PC-3 (cell line): ENCODE data around the gene WDPCP. TPM values are rescaled to one million over a fixed set of nuclear protein-coding genes. Genes with fewer than 3 reads are reported as not detected.

Experiments
- ATAC-seq: fragments of 200-7000 bp; cut with Tn5 transposase; 2 replicates; pipeline ENCODE4 v1.9.1; 2020; ENCODE audit warnings: mild to moderate bottlenecking, moderate library complexity
- BruUV-seq: library from RNA; stranded (reverse); fragments of 400-500 nt; replicated peaks from 2 replicates; lab custom pipeline; 2021; lab: Mats Ljungman, UMichigan
- CTCF ChIA-PET: fragments of 300-600 bp; sonication (Branson Sonifier 250); formaldehyde crosslinking; loops from one replicate; lab custom pipeline; 2022; ENCODE audit warnings: antibody characterized with exemption; lab: Charles Lee
- POLR2A ChIA-PET: fragments of 300-600 bp; sonication (Branson Sonifier 250); formaldehyde crosslinking; loops from one replicate; lab custom pipeline; 2022; ENCODE audit warnings: antibody characterized with exemption; ENCODE audit not compliant: unreplicated experiment; lab: Charles Lee
- DNase-seq: peaks from one replicate; pipeline ENCODE4 v3.0.0-alpha.2; 2015
- H2AFZ ChIP-seq: fragments of 300-600 bp; sonication (generic); 2 replicates; pipeline ENCODE4 v1.6.0; 2016; ENCODE audit warnings: antibody characterized with exemption, low read length
- H3F3A ChIP-seq: fragments of 300-600 bp; sonication (generic); one replicate; pipeline ENCODE4 v1.6.0; 2017; ENCODE audit warnings: antibody characterized with exemption, low read length, control low read depth, mild to moderate bottlenecking; ENCODE audit not compliant: unreplicated experiment
- H3K27ac ChIP-seq: fragments of 300-600 bp; sonication (generic); 2 replicates; pipeline ENCODE4 v1.5.1; 2016; ENCODE audit warnings: mild to moderate bottlenecking, low read length
- H3K27me3 ChIP-seq: fragments of 300-600 bp; sonication (generic); 2 replicates; pipeline ENCODE4 v1.6.1; 2016; ENCODE audit warnings: low read length, mixed read lengths
- H3K36me3 ChIP-seq: fragments of 300-600 bp; sonication (generic); 2 replicates; pipeline ENCODE4 v1.6.1; 2016; ENCODE audit warnings: low read depth, mixed run types, low read length, mixed read lengths
- H3K4me1 ChIP-seq: fragments of 300-600 bp; sonication (generic); 2 replicates; pipeline ENCODE4 v1.5.1; 2016; ENCODE audit warnings: low read length; ENCODE audit not compliant: insufficient read depth
- H3K4me2 ChIP-seq: fragments of 300-600 bp; sonication (generic); 2 replicates; pipeline ENCODE4 v1.6.0; 2016; ENCODE audit warnings: low read length
- H3K4me3 ChIP-seq: fragments of 300-600 bp; sonication (generic); 2 replicates; pipeline ENCODE4 v1.5.1; 2016; ENCODE audit warnings: mild to moderate bottlenecking, low read length, mixed read lengths
- H3K79me2 ChIP-seq: fragments of 300-600 bp; sonication (generic); 2 replicates; pipeline ENCODE4 v1.6.1; 2017; ENCODE audit warnings: low read length, mixed read lengths
- H3K9ac ChIP-seq: fragments of 300-600 bp; sonication (generic); 2 replicates; pipeline ENCODE4 v1.6.0; 2016; ENCODE audit warnings: mild to moderate bottlenecking, low read length
- H3K9me2 ChIP-seq: fragments of 300-600 bp; sonication (generic); replicated peaks from 2 replicates; pipeline ENCODE4 v1.6.1; 2016; ENCODE audit warnings: mixed run types, low read length, mixed read lengths
- H3K9me3 ChIP-seq: fragments of 300-600 bp; sonication (generic); 2 replicates; pipeline ENCODE4 v1.6.1; 2016; ENCODE audit warnings: low read length, mixed read lengths
- H4K20me1 ChIP-seq: fragments of 300-600 bp; sonication (generic); 2 replicates; pipeline ENCODE4 v1.6.1; 2016; ENCODE audit warnings: low read length, mixed read lengths
- EZH2 ChIP-seq: fragments of 300-600 bp; sonication (generic); IDR thresholded peaks from one replicate; pipeline ENCODE4 v1.6.1; 2017; ENCODE audit warnings: antibody characterized with exemption, mild to moderate bottlenecking, low read length; ENCODE audit not compliant: unreplicated experiment
- EZH2phosphoT487 ChIP-seq: fragments of 300-600 bp; sonication (generic); IDR thresholded peaks from 2 replicates; pipeline ENCODE4 v1.6.1; 2018; ENCODE audit warnings: mild to moderate bottlenecking, antibody characterized with exemption, low read length, borderline replicate concordance
- intact Hi-C: fragments of 100-400 bp; cut with micrococcal nuclease; formaldehyde crosslinking; loops from 2 replicates; pipeline ENCODE4 v1.9.0; 2023
- total RNA-seq: library from RNA; depleted of rRNA; stranded (reverse); fragments of >200 nt; gene quantifications from 2 replicates; pipeline ENCODE4 v1.2.3, GENCODE V29; 2014
- TF ChIP-seq, protein P1 (sequence below): fragments of 300-600 bp; sonication (generic); conservative IDR thresholded peaks from 2 replicates; pipeline ENCODE4 v1.5.1; 2017; ENCODE audit warnings: antibody characterized with exemption, low read depth, mild to moderate bottlenecking, low read length

The WDPCP gene
- total RNA-seq, 1 experiment from 2014 or later: 4.0 TPM

DNA sequence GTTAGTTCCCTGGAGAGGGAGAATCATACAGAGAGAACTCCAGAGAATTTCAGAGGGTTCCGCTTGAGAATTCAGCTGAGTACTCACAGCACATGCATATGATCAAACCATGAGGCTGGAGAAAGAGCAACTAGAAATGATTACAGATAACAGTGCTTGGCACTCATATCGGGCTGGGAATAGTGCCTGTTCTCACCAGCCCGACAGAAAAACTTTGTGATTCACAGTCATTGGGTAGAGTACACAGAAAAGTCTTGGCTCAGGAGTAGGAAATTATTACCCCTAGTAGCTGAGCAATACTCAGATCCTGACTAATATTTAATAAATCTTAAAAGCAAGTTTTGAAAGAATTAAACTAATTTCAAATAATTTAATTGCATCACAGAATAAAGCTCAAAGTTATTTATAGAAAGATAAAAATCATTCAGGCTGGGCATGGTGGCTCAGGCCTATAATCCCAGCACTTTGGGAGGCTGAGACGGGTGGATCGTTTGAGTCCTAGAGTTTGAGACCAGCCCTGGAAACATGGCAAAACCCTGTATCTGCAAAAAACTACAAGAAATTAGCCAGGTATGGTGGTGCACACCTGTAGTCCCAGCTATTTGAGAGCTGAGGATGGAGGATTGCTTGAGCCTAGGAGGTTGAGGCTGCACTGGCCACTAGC is 6.8 kb downstream of the WDPCP start:
- H3K27me3 ChIP-seq: no peaks in the 10 kb centered on the region
- H4K20me1 ChIP-seq: no peaks in the 10 kb centered on the region
- no peaks in the 10 kb centered on the region for H3F3A ChIP-seq
- H3K9me3 ChIP-seq: no peaks in the 10 kb centered on the region
- H2AFZ ChIP-seq: no peak overlapping the region
- H3K4me2 ChIP-seq: no peak overlapping the region
- H3K9ac ChIP-seq: no peak overlapping the region
- H3K4me3 ChIP-seq: no peak overlapping the region
- CTCF ChIA-PET: no interaction called here
- peak; percentile 58 for ATAC-seq
- intact Hi-C loops: no loop called here
- no peaks in the 10 kb centered on the region for H3K36me3 ChIP-seq
- TF ChIP-seq, protein P1, sequence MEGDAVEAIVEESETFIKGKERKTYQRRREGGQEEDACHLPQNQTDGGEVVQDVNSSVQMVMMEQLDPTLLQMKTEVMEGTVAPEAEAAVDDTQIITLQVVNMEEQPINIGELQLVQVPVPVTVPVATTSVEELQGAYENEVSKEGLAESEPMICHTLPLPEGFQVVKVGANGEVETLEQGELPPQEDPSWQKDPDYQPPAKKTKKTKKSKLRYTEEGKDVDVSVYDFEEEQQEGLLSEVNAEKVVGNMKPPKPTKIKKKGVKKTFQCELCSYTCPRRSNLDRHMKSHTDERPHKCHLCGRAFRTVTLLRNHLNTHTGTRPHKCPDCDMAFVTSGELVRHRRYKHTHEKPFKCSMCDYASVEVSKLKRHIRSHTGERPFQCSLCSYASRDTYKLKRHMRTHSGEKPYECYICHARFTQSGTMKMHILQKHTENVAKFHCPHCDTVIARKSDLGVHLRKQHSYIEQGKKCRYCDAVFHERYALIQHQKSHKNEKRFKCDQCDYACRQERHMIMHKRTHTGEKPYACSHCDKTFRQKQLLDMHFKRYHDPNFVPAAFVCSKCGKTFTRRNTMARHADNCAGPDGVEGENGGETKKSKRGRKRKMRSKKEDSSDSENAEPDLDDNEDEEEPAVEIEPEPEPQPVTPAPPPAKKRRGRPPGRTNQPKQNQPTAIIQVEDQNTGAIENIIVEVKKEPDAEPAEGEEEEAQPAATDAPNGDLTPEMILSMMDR: no peak
- no peak for TF ChIP-seq EZH2phosphoT487
- no peak for TF ChIP-seq EZH2
- peak; percentile 18 for DNase-seq
- POLR2A ChIA-PET: no interaction called here
- peaks cover 23% of the 10 kb centered on the region for H3K79me2 ChIP-seq
- H3K4me1 ChIP-seq: peaks cover 3% of the 10 kb centered on the region; the same call in 1 of the 2 replicates
- H3K27ac ChIP-seq: no peak overlapping the region; the same call in 1 of the 2 replicates
- BruUV-seq: no TSS peak
- no peaks in the 10 kb centered on the region for H3K9me2 ChIP-seq

DNA sequence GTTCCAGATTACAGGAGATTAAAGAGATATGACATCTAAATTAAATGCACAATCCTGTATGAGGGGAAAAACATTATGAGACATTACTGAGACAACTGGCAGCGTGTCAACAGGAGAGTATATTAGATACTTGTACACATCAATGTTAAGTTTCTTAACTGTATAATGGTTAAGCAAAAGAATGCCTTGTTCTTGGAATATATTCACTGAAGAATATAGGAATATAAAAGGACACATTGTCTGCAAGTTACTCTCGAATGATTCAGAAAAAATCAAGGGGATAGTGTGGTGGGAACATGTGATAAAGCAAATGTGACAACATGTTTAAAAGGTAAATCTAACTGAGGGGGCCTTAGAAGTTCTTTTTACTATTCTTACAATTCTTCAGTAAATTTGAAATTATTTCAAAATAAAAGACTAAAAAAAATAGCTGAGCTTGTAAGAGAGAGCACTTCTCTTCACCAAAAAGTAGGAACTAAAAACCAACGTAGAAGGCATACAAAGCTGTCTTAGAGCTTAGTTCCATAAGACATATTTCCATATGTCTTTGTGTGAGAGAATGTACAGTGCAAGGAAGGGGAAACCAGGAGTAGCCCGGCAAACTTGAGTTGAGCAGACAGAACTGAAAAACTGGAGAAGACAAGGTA is 7.5 kb downstream of the WDPCP start:
- Histone ChIP-seq H4K20me1 (no peaks in the 10 kb centered on the region), H3K4me3 (no peak overlapping the region), H3K4me2 (no peak overlapping the region), H3K9me2 (no peaks in the 10 kb centered on the region), H3K4me1 (no peaks in the 10 kb centered on the region), H3K9ac (no peak overlapping the region), H3K27ac (no peak overlapping the region; the same call in 1 of the 2 replicates), H3K9me3 (no peaks in the 10 kb centered on the region), H3F3A (no peaks in the 10 kb centered on the region), H3K79me2 (peaks cover 17% of the 10 kb centered on the region), H3K36me3 (no peaks in the 10 kb centered on the region), H3K27me3 (no peaks in the 10 kb centered on the region), H2AFZ (no peak overlapping the region)
- POLR2A ChIA-PET: no interaction called here
- CTCF ChIA-PET: no interaction called here
- intact Hi-C loops: no loop called here
- BruUV-seq: no TSS peak
- no peak for DNase-seq
- no peak for ATAC-seq
- TF ChIP-seq EZH2 (no peak), EZH2phosphoT487 (no peak)
- TF ChIP-seq, protein P1: no peak

DNA sequence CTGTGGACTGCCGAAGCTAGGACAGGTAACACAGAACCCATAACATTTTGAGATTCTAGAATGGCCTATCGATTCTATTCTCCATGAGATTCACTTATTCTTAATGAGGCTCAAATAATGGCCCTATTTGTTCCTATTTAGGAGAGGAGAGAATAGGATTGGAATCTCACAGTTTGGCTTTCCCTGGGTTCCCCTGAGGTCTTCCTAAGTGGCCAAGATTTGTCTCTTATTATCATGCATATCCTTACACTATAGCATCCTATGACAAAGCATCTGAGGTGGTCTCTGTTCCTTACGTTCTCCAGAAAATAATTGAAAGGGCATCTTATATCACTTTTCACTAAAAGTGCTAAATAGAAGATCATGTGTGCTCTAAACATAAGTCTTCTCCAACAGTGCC is 9.5 kb downstream of the WDPCP start:
- TF ChIP-seq EZH2phosphoT487 (no peak), EZH2 (no peak)
- TF ChIP-seq, protein P1: no peak
- Histone ChIP-seq H3K9me2 (no peaks in the 10 kb centered on the region), H3F3A (no peaks in the 10 kb centered on the region), H3K4me3 (no peak overlapping the region), H3K9me3 (no peaks in the 10 kb centered on the region), H3K4me2 (no peak overlapping the region), H3K9ac (no peak overlapping the region), H4K20me1 (no peaks in the 10 kb centered on the region), H3K36me3 (no peaks in the 10 kb centered on the region), H3K4me1 (no peaks in the 10 kb centered on the region), H3K27ac (no peak overlapping the region), H2AFZ (no peak overlapping the region), H3K79me2 (peaks cover 11% of the 10 kb centered on the region), H3K27me3 (no peaks in the 10 kb centered on the region)
- DNase-seq (no peak), ATAC-seq (no peak)
- ChIA-PET CTCF (no interaction called here), POLR2A (interaction anchor here (0.8 kb wide), 1 partner anchor 26 kb away, joined by 3 read pairs; no protein-coding TSS in a partner anchor)
- intact Hi-C loops: no loop called here
- no TSS peak for BruUV-seq
